ENCODE measurements around the gene EIF2B4. TPM values are rescaled to one million over a fixed set of nuclear protein-coding genes. Genes with fewer than 3 reads are reported as not detected.

Gene EIF2B4
- total RNA-seq, 1 donor from 2014 or later = 18.3 TPM

DNA sequence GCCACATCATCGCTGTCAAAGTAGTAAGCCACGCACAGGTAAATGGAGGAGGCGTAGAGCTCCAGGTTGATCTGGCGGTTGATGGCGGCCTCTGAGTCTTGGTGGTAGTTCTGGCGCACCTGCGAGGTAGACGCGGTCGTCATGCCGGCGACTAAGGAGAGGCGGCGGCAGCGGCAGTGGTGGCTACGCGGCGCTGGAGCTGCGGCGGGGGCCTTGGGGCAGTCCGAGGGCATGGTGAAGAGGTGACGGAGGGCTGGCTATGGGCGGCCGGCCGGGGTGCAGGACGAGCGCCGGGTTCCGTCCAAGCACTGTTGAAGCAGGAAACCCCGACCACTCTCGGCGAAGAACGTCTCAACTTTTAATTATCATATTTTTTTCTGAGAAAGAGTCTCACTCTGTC is 23.1 kb upstream of the EIF2B4 start:
- H3K4me3 ChIP-seq (ENCODE audit: low read length in 3 of 3) = no peak overlapping the region
- H3K4me1 ChIP-seq (ENCODE audit: control insufficient read depth in 3 of 3, insufficient read depth in 3 of 3, low read length in 3 of 3) = no peaks in the 10 kb centered on the region
- H3K27ac ChIP-seq (ENCODE audit: low read depth, low read length) = no peak overlapping the region
- H3K9ac ChIP-seq (ENCODE audit: low read depth in 1 of 3, low read length in 3 of 3) = no peak overlapping the region
- H3K9me3 ChIP-seq (ENCODE audit: control insufficient read depth in 3 of 3, low read length in 3 of 3) = no peaks in the 10 kb centered on the region
- no peaks in the 10 kb centered on the region for H3K27me3 ChIP-seq (ENCODE audit: control insufficient read depth in 3 of 3, insufficient read depth in 3 of 3, low read length in 3 of 3)
- H3K36me3 ChIP-seq (ENCODE audit: control insufficient read depth in 3 of 3, insufficient read depth in 3 of 3, low read length in 3 of 3) = peaks cover 0 to 7% (median 0%) of the 10 kb centered on the region in 3 donors

- Histone ChIP-seq H3K9me3 (ENCODE audit: control insufficient read depth in 3 of 3, low read length in 3 of 3) (no peaks in the 10 kb centered on the region), H3K36me3 (ENCODE audit: control insufficient read depth in 3 of 3, insufficient read depth in 3 of 3, low read length in 3 of 3) (peaks cover 0 to 10% (median 2%) of the 10 kb centered on the region in 3 donors), H3K27me3 (ENCODE audit: control insufficient read depth in 3 of 3, insufficient read depth in 3 of 3, low read length in 3 of 3) (no peaks in the 10 kb centered on the region), H3K9ac (ENCODE audit: low read depth in 1 of 3, low read length in 3 of 3) (no peak overlapping the region), H3K4me1 (ENCODE audit: control insufficient read depth in 3 of 3, insufficient read depth in 3 of 3, low read length in 3 of 3) (no peaks in the 10 kb centered on the region), H3K27ac (ENCODE audit: low read depth, low read length) (no peak overlapping the region), H3K4me3 (ENCODE audit: low read length in 3 of 3) (no peak overlapping the region)
Observed at GRCh38 chr2:27390822-27391679, 20.9 kb upstream of the EIF2B4 start.

GRCh38 chr2:27381577-27382181 is 11.5 kb upstream of the EIF2B4 start:
- H3K4me3 ChIP-seq (ENCODE audit: low read length in 3 of 3) = peak overlapping the region; percentile 79 to 90 (median 84)
- H3K36me3 ChIP-seq (ENCODE audit: control insufficient read depth in 3 of 3, insufficient read depth in 3 of 3, low read length in 3 of 3) = peaks cover 50 to 64% (median 55%) of the 10 kb centered on the region in 3 donors
- peaks cover 19 to 27% (median 21%) of the 10 kb centered on the region in 3 donors for H3K4me1 ChIP-seq (ENCODE audit: control insufficient read depth in 3 of 3, insufficient read depth in 3 of 3, low read length in 3 of 3)
- peak overlapping the region; percentile 95 for H3K27ac ChIP-seq (ENCODE audit: low read depth, low read length)
- H3K9ac ChIP-seq (ENCODE audit: low read depth in 1 of 3, low read length in 3 of 3) = peak overlapping the region; percentile 84 to 92 (median 87)
- H3K27me3 ChIP-seq (ENCODE audit: control insufficient read depth in 3 of 3, insufficient read depth in 3 of 3, low read length in 3 of 3) = no peaks in the 10 kb centered on the region
- no peaks in the 10 kb centered on the region for H3K9me3 ChIP-seq (ENCODE audit: control insufficient read depth in 3 of 3, low read length in 3 of 3)

DNA sequence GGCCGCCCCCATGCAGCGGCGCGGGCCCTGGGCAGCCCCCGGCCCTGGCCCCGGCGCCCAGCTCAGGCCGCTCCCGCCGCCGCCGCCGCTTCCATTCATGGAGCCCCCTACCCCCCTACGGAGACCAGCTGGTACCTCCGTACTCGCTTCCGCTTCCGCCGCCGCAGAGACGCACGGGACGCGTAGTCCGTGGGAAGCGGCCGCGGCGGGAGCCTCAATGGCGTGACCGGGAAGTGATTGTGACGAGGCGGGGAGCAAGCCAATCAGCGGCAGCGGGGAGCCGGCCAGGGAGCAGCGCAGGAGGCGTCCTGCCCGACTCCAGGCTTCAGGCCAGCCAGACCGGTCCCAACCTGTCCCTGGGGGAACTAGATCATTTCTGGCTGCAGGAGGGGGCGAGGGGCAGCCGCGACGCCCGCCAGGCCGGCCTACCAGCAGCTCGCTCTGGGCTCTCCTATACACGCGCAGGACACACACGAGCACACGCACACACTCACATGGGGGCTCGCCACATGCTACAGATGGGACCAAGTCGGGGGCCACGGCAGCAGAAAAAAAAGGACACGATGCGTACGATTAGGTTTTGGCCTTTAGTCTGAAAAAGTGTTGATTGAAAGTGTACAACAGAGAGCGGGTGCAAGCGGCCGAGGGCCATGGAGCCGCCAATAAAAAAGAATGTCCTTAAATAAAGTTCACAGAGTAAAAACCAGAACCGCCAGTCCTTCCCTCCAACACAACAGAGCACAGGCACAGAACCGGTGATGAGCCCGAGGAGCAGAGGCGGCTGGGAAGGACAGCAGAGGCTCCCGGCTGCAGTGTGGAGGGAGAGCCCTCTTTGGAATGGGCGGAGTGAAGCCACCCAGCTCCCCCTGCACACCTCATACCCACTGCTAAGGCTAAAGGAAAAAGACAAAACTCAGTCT is 10.7 kb upstream of the EIF2B4 start, which contains the start of gene ZNF513:
Gene ZNF513, minus strand, starts transcription at position 109 of the 920 bp plus-strand sequence. CDS start 208 bp downstream, outside the sequence.
- peaks cover 19 to 27% (median 21%) of the 10 kb centered on the region in 3 donors for H3K4me1 ChIP-seq (ENCODE audit: control insufficient read depth in 3 of 3, insufficient read depth in 3 of 3, low read length in 3 of 3)
- no peaks in the 10 kb centered on the region for H3K9me3 ChIP-seq (ENCODE audit: control insufficient read depth in 3 of 3, low read length in 3 of 3)
- peak within 1 kb of the TSS; percentile 84 to 90 (median 84) for H3K4me3 ChIP-seq (ENCODE audit: low read length in 3 of 3)
- H3K27me3 ChIP-seq (ENCODE audit: control insufficient read depth in 3 of 3, insufficient read depth in 3 of 3, low read length in 3 of 3) = no peaks in the 10 kb centered on the region
- peak within 1 kb of the TSS; percentile 91 to 94 (median 92) for H3K9ac ChIP-seq (ENCODE audit: low read depth in 1 of 3, low read length in 3 of 3)
- peaks cover 58 to 68% (median 59%) of the 10 kb centered on the region in 3 donors for H3K36me3 ChIP-seq (ENCODE audit: control insufficient read depth in 3 of 3, insufficient read depth in 3 of 3, low read length in 3 of 3)
- peak within 1 kb of the TSS; percentile 95 for H3K27ac ChIP-seq (ENCODE audit: low read depth, low read length)

DNA sequence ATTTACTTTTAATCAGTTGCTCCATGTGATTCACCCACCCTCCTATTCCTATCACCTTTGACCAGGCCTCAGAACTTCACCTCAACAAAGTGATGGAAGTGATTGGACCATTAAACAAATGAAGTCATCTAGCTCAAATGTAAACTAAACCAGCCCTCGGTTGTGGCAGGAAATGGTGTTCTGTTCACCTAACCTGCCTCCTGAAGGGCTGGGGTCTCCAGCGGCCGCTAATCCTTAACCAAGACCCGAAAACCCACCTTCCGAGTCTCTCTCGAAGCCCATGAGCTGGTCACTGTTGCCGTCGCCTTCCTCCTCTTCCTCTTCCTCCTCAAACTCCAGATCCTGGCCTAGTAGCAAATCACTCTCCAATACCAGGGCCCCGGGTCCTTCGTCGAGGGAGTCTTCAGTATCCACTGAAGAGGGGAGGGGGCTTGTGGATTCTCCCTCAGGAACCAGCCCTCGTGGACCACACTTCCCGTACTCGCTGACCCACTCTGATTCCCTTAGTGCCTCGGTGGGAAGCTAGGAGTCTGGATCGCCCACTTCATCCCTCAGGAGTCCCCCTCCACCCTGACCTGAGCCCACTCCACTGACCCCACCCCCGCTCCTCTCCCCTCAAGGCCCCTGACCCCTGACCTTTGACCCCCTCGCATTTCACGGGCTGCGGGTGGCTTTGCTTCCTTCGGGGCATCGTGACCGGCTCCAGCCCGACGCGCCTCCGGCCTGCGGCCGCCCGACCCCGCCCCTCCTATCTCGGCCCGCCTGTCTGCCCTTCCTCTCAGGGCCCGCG is 9.9 kb upstream of the EIF2B4 start:
- H3K27ac ChIP-seq (ENCODE audit: low read depth, low read length) = peak overlapping the region; percentile 79
- no peaks in the 10 kb centered on the region for H3K9me3 ChIP-seq (ENCODE audit: control insufficient read depth in 3 of 3, low read length in 3 of 3)
- H3K4me3 ChIP-seq (ENCODE audit: low read length in 3 of 3) = peak overlapping the region; percentile 84 to 88 (median 84)
- peak overlapping the region; percentile 91 to 94 (median 92) for H3K9ac ChIP-seq (ENCODE audit: low read depth in 1 of 3, low read length in 3 of 3)
- H3K27me3 ChIP-seq (ENCODE audit: control insufficient read depth in 3 of 3, insufficient read depth in 3 of 3, low read length in 3 of 3) = no peaks in the 10 kb centered on the region
- H3K4me1 ChIP-seq (ENCODE audit: control insufficient read depth in 3 of 3, insufficient read depth in 3 of 3, low read length in 3 of 3) = peaks cover 19 to 27% (median 21%) of the 10 kb centered on the region in 3 donors
- H3K36me3 ChIP-seq (ENCODE audit: control insufficient read depth in 3 of 3, insufficient read depth in 3 of 3, low read length in 3 of 3) = peaks cover 61 to 68% (median 64%) of the 10 kb centered on the region in 3 donors

DNA sequence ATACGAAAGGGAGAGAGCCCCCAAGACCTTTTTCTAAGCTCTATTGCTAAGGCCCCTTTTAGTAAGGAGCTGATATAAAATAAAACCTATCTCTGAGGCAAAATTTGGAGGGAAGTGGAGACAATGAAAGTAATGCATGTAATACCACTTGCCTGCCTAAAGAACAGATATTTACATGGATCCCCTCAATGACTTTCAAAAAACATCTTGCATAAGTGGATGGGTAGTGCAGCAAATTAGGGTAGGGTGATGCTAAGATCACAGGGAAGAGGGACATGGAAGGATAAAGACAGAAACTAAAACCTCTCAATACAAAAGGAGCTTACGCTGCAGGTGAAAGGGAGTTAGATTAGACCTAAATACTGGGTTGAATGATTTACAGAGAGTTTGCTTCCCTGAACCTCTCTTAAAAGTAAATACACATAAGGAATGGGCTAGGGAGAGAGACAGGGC is 9.3 kb upstream of the EIF2B4 start:
- Histone ChIP-seq H3K4me1 (ENCODE audit: control insufficient read depth in 3 of 3, insufficient read depth in 3 of 3, low read length in 3 of 3) (peaks cover 19 to 27% (median 21%) of the 10 kb centered on the region in 3 donors), H3K36me3 (ENCODE audit: control insufficient read depth in 3 of 3, insufficient read depth in 3 of 3, low read length in 3 of 3) (peaks cover 61 to 68% (median 64%) of the 10 kb centered on the region in 3 donors), H3K27me3 (ENCODE audit: control insufficient read depth in 3 of 3, insufficient read depth in 3 of 3, low read length in 3 of 3) (no peaks in the 10 kb centered on the region), H3K9ac (ENCODE audit: low read depth in 1 of 3, low read length in 3 of 3) (peak overlapping the region; percentile 91 to 94 (median 92)), H3K27ac (ENCODE audit: low read depth, low read length) (peak overlapping the region; percentile 79), H3K4me3 (ENCODE audit: low read length in 3 of 3) (peak overlapping the region; percentile 84 to 88 (median 84)), H3K9me3 (ENCODE audit: control insufficient read depth in 3 of 3, low read length in 3 of 3) (no peaks in the 10 kb centered on the region)

GRCh38 chr2:27378809-27379290 is 8.7 kb upstream of the EIF2B4 start:
- Histone ChIP-seq H3K4me3 (ENCODE audit: low read length in 3 of 3) (no peak overlapping the region), H3K27ac (ENCODE audit: low read depth, low read length) (no peak overlapping the region)

GRCh38 chr2:27378096-27378808 is 8.1 kb upstream of the EIF2B4 start:
- H3K4me1 ChIP-seq (ENCODE audit: control insufficient read depth in 3 of 3, insufficient read depth in 3 of 3, low read length in 3 of 3) = peaks cover 19 to 27% (median 21%) of the 10 kb centered on the region in 3 donors

More at GRCh38 chr2:27378809-27379290, 8.7 kb upstream of the EIF2B4 start:
- H3K9me3 ChIP-seq (ENCODE audit: control insufficient read depth in 3 of 3, low read length in 3 of 3) = no peaks in the 10 kb centered on the region
- no peak overlapping the region for H3K9ac ChIP-seq (ENCODE audit: low read depth in 1 of 3, low read length in 3 of 3)
- no peaks in the 10 kb centered on the region for H3K27me3 ChIP-seq (ENCODE audit: control insufficient read depth in 3 of 3, insufficient read depth in 3 of 3, low read length in 3 of 3)
- peaks cover 19 to 27% (median 21%) of the 10 kb centered on the region in 3 donors for H3K4me1 ChIP-seq (ENCODE audit: control insufficient read depth in 3 of 3, insufficient read depth in 3 of 3, low read length in 3 of 3)
- peaks cover 61 to 68% (median 62%) of the 10 kb centered on the region in 3 donors for H3K36me3 ChIP-seq (ENCODE audit: control insufficient read depth in 3 of 3, insufficient read depth in 3 of 3, low read length in 3 of 3)

More at GRCh38 chr2:27378096-27378808, 8.1 kb upstream of the EIF2B4 start:
- no peaks in the 10 kb centered on the region for H3K9me3 ChIP-seq (ENCODE audit: control insufficient read depth in 3 of 3, low read length in 3 of 3)
- H3K27me3 ChIP-seq (ENCODE audit: control insufficient read depth in 3 of 3, insufficient read depth in 3 of 3, low read length in 3 of 3) = no peaks in the 10 kb centered on the region
- H3K9ac ChIP-seq (ENCODE audit: low read depth in 1 of 3, low read length in 3 of 3) = no peak overlapping the region
- H3K27ac ChIP-seq (ENCODE audit: low read depth, low read length) = no peak overlapping the region
- H3K4me3 ChIP-seq (ENCODE audit: low read length in 3 of 3) = no peak overlapping the region
- peaks cover 61 to 68% (median 61%) of the 10 kb centered on the region in 3 donors for H3K36me3 ChIP-seq (ENCODE audit: control insufficient read depth in 3 of 3, insufficient read depth in 3 of 3, low read length in 3 of 3)
